OCI-LY7 (cell line): ENCODE measurements around the gene KCNK6.

Source experiments
- CTCF ChIP-seq: fragments of 200-600 bp; sonication (generic); conservative IDR thresholded peaks from 2 replicates; pipeline ENCODE4 v1.5.1; 2014; ENCODE audit warnings: mild to moderate bottlenecking, antibody characterized with exemption, low read length, moderate library complexity, mixed read lengths
- EZH2phosphoT487 ChIP-seq: fragments of 200-600 bp; sonication (generic); IDR thresholded peaks from 2 replicates; pipeline ENCODE4 v1.6.1; 2018; ENCODE audit warnings: low read depth, borderline replicate concordance, mild to moderate bottlenecking, mixed run types, antibody characterized with exemption, low read length, moderate library complexity, mixed read lengths

GRCh38 chr19:38315657-38316476 is 3.8 kb upstream of the KCNK6 start, which contains the start of gene YIF1B:
- TF ChIP-seq CTCF (no peak), EZH2phosphoT487 (no peak)
